Tibial artery (tissue), 4 donors: Measurements from ENCODE around the gene WASF3.

Source experiments
- DNase-seq, 2 donors: peaks; one replicate each; pipeline ENCODE4 v3.0.0-alpha.2; 2019
- H3K27ac ChIP-seq, 2 donors: fragments of 200-600 bp; sonication (generic) in 1 of 2; 1 replicate in 1 of 2; 2 replicates in 1 of 2; pipeline ENCODE4 v1.5.1; 2018 to 2019; ENCODE audit warnings: mild to moderate bottlenecking in 1 of 2
- H3K27me3 ChIP-seq, 2 donors: fragments of 200-600 bp; sonication (generic) in 1 of 2; one replicate each; pipeline versions ENCODE4 v1.5.1 to v1.6.0; 2016 to 2019
- H3K36me3 ChIP-seq, 3 donors: fragments of 200-600 bp; sonication (generic) in 2 of 3; one replicate each; pipeline ENCODE4 v1.5.1; 2016 to 2019; ENCODE audit warnings: mild to moderate bottlenecking in 2 of 3
- H3K4me1 ChIP-seq, 4 donors: fragments of 200-600 bp; sonication (generic) in 2 of 4; 1 replicate in 3 of 4; 2 replicates in 1 of 4; pipeline ENCODE4 v1.5.1; 2016 to 2019
- H3K4me3 ChIP-seq, 2 donors: fragments of 200-600 bp; sonication (generic) in 1 of 2; 1 replicate in 1 of 2; 2 replicates in 1 of 2; pipeline ENCODE4 v1.5.1; 2018 to 2019; ENCODE audit warnings: mild to moderate bottlenecking in 2 of 2
- H3K9me3 ChIP-seq, 3 donors: fragments of 200-600 bp; sonication (generic) in 1 of 3; one replicate each; pipeline ENCODE4 v1.5.1; 2016 to 2019
- intact Hi-C: fragments of 100-400 bp; cut with DNase I; formaldehyde crosslinking; loops from one replicate; pipeline ENCODE4 v1.15.0; 2023; ENCODE audit warnings: low total_unique reads
- TF ChIP-seq, protein P1 (sequence below), 2 experiments: fragments of 200-600 bp in 1 of 2; fragments of 450-650 bp in 1 of 2; IDR thresholded peaks; one replicate each; pipeline ENCODE4 v1.5.1; 2017 to 2019; ENCODE audit warnings: antibody characterized with exemption in 2 of 2, mild to moderate bottlenecking in 1 of 2, moderate library complexity in 1 of 2

Gene WASF3

DNA sequence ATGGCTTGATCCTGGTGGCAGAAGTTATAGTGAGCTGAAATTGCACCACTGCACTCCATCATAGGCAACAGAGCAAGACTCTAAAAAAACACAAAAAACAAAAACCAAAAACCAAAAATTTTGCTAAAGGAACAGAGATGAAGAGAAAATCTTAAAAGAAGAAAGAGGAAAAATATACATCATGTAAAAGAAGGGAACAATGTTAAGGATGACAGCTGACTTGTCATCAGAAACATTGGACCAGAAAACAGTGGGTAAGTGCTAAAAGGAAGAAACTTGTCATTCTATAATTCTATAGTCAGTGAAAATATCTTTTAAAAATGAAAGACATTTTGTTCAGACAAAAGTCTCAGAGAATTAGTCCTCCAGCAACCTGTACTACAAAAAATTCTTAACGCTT lies 93.8 kb downstream of the WASF3 start:
- no peak for DNase-seq
- H3K36me3 ChIP-seq: no peaks in the 10 kb centered on the region
- no peaks in the 10 kb centered on the region for H3K4me1 ChIP-seq
- H3K4me3 ChIP-seq: no peak overlapping the region
- TF ChIP-seq, protein P1, sequence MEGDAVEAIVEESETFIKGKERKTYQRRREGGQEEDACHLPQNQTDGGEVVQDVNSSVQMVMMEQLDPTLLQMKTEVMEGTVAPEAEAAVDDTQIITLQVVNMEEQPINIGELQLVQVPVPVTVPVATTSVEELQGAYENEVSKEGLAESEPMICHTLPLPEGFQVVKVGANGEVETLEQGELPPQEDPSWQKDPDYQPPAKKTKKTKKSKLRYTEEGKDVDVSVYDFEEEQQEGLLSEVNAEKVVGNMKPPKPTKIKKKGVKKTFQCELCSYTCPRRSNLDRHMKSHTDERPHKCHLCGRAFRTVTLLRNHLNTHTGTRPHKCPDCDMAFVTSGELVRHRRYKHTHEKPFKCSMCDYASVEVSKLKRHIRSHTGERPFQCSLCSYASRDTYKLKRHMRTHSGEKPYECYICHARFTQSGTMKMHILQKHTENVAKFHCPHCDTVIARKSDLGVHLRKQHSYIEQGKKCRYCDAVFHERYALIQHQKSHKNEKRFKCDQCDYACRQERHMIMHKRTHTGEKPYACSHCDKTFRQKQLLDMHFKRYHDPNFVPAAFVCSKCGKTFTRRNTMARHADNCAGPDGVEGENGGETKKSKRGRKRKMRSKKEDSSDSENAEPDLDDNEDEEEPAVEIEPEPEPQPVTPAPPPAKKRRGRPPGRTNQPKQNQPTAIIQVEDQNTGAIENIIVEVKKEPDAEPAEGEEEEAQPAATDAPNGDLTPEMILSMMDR (IDR thresholded peaks at IDR 0.05): no peak
- H3K9me3 ChIP-seq: peaks cover 0 to 5% (median 0%) of the 10 kb centered on the region in 3 donors
- no peaks in the 10 kb centered on the region for H3K27me3 ChIP-seq
- no peak overlapping the region for H3K27ac ChIP-seq
- intact Hi-C loops: no loop called here

DNA sequence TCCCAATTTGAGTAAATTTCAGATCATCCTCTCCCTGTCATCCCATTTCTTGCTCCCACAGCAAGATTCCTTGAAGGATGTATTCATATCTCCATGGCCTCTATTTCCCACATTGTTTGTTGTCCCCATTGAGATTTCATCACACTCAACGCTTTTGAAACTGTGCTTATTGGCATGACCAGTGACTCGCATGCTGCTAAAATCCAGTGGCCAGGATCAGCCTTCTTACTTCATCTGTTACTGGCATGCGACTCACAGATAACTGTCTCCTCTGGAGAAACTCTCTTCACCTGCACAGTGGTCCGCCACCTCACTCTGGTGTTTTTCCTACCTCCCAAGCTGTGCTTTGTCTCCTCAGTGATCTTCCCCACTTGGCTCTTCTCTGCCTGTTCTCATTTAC lies 95.8 kb downstream of the WASF3 start:
- DNase-seq: no peak
- no peak overlapping the region for H3K27ac ChIP-seq
- H3K4me1 ChIP-seq: no peaks in the 10 kb centered on the region
- intact Hi-C loops: no loop called here
- H3K36me3 ChIP-seq: no peaks in the 10 kb centered on the region
- H3K4me3 ChIP-seq: no peak overlapping the region
- TF ChIP-seq, protein P1 (IDR thresholded peaks at IDR 0.05): no peak
- peaks cover 0 to 5% (median 0%) of the 10 kb centered on the region in 3 donors for H3K9me3 ChIP-seq
- no peaks in the 10 kb centered on the region for H3K27me3 ChIP-seq

DNA sequence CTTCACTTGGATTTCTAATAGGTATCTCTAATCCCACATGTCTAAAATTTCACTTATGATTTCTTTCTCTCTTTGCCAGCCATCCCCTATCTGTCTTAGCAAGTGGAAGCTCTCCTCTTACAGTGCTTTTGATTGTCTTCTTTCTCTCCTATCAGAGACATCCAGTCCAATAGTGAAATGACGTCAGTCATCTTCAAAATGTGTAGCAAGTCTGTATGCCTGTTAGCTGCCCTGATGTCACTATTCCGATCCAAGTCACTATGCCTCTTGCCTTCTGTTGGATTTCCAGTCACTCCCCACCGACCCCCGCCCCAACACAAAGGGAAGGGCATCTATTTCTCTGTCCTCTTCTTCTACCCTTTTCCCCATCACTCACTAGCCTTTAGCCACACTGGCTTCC lies 96.4 kb downstream of the WASF3 start:
- H3K4me1 ChIP-seq: no peaks in the 10 kb centered on the region
- H3K27me3 ChIP-seq: no peaks in the 10 kb centered on the region
- peaks cover 0 to 5% (median 0%) of the 10 kb centered on the region in 3 donors for H3K9me3 ChIP-seq
- H3K4me3 ChIP-seq: no peak overlapping the region
- intact Hi-C loops: no loop called here
- H3K27ac ChIP-seq: no peak overlapping the region
- DNase-seq: no peak
- no peaks in the 10 kb centered on the region for H3K36me3 ChIP-seq
- TF ChIP-seq, protein P1 (IDR thresholded peaks at IDR 0.05): no peak

DNA sequence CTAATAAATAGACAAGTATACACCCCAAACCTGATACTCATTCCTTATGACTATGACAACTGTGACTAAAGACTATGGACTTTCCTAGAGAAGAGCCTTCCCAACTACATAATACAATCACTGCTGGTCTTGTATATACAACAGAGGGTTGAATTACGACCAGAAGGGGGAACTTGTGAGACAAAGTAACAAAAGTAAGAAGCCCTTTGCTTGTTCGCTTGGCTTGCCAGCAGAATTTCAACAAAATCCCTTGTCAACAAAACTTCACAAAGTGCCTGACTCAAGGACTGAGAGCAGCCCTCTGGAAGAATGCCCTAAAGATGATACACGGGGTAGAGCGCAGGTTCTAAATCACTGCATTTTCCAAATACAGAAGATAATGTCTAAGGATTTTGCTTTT lies 99.4 kb downstream of the WASF3 start:
- Histone ChIP-seq H3K4me3 (no peak overlapping the region), H3K4me1 (no peaks in the 10 kb centered on the region), H3K27me3 (no peaks in the 10 kb centered on the region), H3K27ac (no peak overlapping the region), H3K36me3 (no peaks in the 10 kb centered on the region), H3K9me3 (no peaks in the 10 kb centered on the region)
- TF ChIP-seq, protein P1 (IDR thresholded peaks at IDR 0.05): no peak
- intact Hi-C loops: no loop called here
- DNase-seq: no peak

DNA sequence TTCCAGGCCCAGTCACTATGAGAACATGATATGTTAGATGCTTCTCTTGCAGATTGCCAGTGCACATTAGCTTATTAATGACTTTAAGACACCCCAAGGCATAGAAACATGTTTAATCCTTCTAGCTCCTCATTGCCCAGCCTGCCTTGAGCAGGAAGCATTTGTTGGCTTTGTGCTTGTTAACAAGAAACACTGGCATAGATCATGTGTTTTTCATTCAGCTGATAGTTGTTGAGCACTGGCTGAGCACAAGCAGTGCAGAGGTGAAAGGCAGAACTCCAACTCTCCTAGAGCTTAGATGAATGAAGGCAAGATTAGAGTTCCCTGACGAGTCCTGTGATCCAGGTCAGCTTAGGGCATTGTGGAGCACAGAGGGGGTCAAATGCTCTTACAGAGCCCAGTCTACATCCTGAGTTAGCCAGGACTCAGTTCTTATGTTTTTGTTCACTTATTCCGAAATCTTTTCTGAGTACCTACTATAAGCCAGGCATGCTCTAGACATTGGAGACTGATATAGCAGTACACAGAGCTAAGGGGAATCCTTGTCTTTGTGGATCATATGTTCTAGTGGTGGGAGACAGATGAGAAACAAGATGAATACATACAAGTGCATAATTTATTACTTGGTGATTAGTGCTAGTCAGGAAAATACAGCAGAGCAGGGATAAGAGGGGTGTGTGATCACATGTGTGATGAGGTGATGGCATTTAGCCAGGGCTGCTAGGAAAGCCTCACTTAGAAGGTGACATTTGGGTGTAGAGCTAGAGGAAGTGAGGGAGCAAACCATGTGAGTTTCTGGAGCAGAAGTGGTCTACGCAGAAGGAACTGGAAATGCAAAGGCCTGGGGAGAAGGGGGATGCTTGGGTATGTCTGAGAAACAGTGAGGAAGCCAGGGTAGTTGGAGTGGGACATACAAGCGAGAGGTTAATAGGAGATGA lies 101.2 kb downstream of the WASF3 start:
- intact Hi-C loops: no loop called here
- H3K4me1 ChIP-seq: no peaks in the 10 kb centered on the region
- H3K4me3 ChIP-seq: no peak overlapping the region
- no peaks in the 10 kb centered on the region for H3K9me3 ChIP-seq
- no peak overlapping the region for H3K27ac ChIP-seq
- TF ChIP-seq, protein P1 (IDR thresholded peaks at IDR 0.05): no peak
- no peak for DNase-seq
- no peaks in the 10 kb centered on the region for H3K36me3 ChIP-seq
- H3K27me3 ChIP-seq: no peaks in the 10 kb centered on the region
